Activated CD8-positive, alpha-beta memory T cell treated with anti-CD3 and anti-CD28 coated beads, Interleukin-2, amount 50 U/mL, for 24 hours (primary cell): ENCODE results near the gene CISH.
A peak's percentile ranks its signal among the peaks of the same experiment; 100 is the strongest.

ENCODE experiments used
- DNase-seq: peaks from one replicate; pipeline ENCODE4 v3.0.0-alpha.2; 2020; ENCODE audit errors: extremely low read depth

CISH gene

DNA sequence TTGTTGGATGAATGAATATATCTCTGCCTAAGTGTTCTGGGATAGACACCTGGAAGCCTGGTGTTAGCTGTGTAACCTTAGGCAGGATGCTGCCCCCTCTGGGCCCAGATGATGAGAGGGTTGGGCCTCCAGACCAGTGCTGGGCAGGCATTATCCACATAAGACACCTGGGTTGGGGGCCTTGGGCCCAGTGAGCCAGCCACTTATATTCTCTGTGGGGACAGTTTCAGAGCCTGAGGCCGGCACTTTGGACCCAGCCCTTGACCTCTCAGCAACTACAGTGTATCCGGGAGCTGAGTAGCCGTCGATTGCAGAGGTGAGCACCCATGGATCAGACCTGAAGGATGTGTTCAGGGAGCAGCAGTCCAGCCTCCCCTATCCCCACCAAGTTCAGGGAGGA, 40.1 kb downstream of the CISH start:
- no peak for DNase-seq

DNA sequence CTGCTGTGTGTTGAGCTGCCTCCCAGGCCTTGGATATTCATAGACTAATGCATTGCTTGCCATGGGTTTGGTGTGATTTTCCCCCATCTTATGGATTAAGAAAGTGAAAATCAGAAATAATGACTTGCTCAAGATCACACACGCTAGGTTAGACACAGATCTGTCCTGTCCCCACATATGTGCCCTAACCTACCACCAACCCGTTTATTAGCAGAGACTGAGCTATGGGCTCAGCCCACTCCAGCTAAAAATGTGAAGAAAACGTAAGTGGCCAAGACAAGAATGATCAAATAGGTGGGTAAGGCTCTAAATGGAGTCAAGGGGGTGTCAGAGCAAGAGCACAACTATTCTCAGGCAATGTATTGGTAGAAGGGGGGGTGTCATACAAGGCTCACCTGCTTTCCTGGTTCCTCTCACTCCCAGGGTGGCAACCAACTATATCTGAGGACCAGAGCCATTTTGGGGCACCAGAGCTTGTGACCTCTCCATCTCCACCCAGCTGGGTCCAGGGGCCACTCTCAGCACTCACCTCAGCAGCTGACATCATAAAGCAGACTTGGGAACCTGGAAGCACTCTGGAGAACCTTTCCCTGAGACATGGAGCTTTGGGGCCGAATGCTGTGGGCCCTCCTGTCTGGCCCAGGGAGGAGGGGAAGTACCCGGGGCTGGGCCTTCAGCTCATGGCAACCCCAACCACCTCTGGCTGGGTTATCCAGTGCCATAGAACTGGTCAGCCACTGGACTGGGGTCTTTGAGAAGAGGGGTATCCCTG, 40.9 kb downstream of the CISH start:
- DNase-seq, result no peak

DNA sequence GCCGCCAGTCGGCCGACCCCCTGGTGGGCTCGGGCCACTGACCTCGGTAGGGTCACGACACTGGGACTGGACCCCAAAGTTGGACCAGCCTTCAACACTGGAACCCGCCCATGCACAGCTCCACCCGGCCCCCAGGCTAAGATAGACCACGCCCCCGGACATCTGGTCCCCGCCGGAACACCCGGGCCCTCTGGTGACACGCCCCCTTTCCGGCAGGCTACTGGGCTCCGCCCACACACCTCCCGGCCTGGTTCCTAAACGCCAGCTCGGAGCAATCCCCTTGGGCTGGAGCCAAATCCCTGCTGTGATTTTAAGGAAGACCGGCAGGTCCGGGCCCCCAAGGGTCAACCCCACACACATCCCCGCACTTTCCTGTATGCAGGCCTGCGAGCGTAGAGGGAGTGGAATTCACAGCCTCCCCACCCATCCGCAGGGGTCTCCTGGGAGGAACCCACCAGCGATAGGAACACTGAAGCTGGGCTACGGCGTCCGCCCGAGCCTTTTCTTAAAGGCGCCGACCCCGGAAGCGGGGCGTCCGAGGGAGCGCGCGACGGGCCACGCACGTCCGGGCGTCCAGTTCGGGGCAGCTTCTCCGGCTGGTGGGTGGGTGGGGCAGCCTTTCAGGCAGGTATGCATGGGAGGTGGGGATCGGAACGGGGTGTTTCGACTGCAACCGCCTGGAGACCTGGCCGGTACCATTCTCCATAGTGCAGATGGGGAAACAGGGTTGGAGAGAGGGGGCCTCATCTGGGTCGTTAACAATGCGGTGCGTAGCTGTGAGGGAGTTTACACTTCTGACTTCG, 42.4 kb downstream of the CISH start, which contains the start of gene HEMK1:
TSS of gene HEMK1 (plus strand) at position 576 of the 803 bp plus-strand sequence. CDS start 1,583 bp downstream, outside the sequence.
- peak; percentile 92 for DNase-seq

DNA sequence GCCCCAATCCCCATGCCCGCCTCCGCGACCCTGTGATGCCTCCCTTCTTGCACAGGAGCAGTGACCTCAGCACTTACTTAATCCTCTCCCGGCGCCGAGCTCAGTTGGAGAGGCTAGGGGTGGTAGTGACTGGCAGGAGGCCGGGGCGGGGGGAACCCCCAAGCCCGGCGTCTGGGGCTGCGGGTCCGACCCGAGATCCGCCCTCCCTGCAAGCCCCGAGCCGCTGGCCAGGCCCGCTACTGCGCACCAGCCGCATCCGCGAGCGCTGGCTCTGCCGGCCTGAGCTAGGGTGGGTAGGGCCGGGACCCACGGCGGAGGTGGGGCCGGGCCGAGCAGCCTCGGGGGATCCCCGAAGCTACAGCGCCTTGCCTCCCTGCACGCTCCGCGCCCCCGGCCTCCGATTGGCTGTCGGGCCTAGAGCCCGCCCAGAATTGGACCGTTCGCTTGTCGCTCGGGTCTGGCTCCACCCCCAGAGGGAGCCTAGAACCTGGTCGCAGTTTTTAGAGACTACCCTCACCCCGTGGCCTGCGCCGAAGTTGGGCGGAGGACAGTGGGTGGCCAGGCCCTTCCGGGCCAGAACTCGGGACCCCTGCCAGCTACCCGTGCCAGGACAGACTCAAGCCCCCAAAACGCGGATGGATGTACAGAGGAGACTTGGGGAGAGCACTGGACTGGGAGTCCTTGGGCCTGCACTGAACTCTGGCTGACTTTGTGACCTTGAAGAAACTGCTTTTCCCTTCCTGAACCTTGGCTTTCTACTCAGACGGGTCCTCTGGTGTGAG, 44.0 kb downstream of the CISH start, which contains the start of gene C3orf18:
TSS of gene C3orf18 (minus strand) at position 362 of the 782 bp plus-strand sequence. CDS start 2,048 bp downstream, outside the sequence.
- DNase-seq, result peak; percentile 87

DNA sequence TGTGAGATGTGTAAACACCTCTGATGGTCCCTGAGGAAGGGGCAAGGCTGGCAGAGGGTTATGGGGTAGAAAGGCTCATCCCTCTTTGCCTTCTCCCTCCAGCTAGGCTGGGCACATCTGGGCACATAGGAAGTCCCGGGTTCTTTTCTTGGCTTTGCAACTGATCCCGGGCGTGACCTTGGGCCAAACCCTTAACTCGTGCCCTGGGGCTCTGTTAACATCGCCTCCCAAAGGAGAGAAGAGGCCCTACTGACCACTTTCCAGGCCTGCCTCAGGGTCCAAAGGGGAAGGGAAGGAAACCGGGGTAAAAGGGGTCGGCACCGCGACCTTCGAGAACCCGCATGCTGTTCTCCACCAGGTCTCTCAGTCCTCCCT, 44.6 kb downstream of the CISH start:
- DNase-seq, result no peak

DNA sequence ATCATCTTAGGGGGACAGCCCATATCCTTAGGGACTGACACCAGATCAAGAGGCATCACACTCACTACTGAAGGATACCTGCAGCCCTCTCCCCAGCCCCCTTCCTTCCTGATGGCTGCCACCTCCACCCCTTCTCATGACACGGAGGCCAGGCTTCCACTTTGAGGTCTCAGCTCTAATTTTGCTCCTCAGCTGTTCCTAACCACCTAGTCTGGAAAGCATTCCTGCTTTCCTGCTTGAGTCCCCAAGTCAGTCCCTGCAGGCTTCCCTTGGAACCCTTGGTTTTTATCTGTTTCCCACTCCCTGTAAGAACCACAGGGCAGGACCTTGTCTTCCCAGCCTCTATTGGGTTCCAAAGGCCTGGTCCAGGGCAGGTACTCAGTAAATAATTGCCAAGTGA, 47.3 kb downstream of the CISH start:
- no peak for DNase-seq

DNA sequence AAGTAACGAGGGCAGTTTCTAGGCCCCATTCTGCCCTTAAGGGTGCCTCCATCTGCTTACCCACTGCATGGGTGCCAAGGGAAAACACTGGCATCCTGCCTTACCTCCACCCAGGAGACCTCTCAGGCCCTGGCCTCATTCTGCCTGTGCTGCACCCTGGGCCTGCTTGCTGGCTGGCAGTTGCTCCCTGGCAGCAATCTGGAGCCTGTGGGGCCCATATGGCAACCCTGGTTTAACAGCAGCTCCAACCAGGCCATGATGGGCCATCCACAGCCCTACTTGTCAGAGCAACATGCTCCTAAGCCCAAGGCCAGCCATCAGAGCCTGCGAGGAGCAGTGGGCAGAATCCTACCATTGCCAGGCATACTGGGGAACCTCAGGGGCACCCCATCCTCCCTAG, 47.7 kb downstream of the CISH start:
- DNase-seq, result no peak

DNA sequence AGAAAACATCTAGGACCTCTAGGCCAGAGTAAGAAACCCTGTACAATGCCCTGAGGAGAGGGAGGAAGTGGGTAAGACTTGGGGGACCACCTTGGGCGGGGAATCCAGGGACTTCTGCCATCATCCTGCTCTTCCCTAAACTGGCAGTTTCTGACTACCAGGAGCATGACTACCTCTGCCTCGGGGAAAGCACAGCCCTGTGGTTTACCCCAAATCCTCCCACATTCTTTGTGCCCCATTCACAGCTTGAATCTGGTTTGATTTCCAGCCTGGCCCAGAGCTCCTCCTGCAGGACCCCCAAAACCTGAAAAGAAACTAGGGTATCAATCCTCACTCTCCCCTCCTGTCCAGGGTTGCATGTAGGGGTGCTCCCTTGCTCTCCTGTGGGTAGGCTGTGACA, 48.7 kb downstream of the CISH start:
- DNase-seq, result no peak

DNA sequence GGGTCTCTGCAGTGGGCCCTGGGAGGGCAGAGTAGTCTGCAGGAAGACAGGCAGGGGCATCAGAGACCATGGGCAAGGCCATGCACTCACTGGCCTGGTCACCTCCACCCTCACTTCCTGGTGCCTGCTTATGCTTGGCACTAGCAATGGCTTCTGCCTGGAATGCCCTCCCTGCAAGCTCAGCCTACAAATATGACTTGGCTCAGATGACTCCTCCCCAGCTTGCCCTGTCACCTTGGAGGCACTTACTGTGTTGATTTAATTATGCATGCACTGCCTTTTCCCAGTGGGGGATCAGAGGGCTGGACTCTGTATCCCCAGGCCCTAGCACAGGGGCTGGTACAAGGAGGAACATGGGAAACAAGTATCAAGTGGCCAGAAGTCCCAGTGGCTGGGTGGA, 51.9 kb downstream of the CISH start:
- DNase-seq, result no peak

DNA sequence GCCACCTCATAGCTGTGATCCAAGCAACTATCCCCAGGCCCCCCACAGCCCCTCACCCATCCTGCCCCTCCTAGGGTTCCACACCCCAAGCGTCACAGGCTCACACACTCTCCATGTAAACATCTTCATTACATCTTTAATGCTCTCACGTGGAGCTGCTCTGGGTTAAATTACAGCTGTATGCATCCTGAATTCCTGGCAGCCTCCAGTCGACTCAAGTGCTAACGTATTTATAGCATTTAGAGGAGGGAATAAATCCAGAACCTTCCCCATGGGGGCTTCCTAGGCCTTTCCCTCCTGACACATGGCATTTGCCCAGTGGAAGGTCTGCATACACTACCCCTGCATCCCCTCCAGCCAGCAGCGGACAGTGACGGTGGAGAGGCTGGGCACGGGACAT, 53.7 kb downstream of the CISH start:
- no peak for DNase-seq

DNA sequence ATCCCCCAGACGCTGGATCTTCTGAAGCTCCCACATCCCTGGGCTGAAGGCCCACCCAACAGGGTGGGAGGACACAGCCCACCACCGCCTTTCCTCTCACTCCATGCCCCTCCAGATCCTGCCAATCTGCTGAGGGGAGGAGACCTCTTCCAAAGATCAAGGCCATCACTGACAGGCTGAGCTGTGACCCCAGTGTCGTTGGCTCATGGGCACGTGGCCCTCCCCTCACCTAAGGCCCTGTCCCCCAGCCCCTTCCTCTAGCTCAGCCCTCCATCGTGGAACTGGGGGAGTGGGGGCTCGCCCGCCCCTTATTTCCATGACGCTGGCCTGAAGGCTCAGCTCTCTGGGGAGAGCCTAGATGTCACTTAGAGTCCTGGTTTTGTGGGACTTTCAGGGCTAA, 54.5 kb downstream of the CISH start:
- DNase-seq, result no peak
